GM19463 (cell line): Measurements from ENCODE around the gene UPK2.
"Not testable (repeated sequence)": the region's sequence is repeated elsewhere in the genome, so short reads cannot be mapped to it uniquely, and the experiment has no call there.

Experiments used
- ATAC-seq: cut with Tn5 transposase; IDR thresholded peaks from one replicate; pipeline ENCODE4 v1.9.1; 2021; ENCODE audit warnings: mild to moderate bottlenecking, moderate library complexity; ENCODE audit not compliant: unreplicated experiment

The UPK2 gene

GRCh38 chr11:118938491-118939403 is 17.4 kb upstream of the UPK2 start:
- ATAC-seq: no peak

DNA sequence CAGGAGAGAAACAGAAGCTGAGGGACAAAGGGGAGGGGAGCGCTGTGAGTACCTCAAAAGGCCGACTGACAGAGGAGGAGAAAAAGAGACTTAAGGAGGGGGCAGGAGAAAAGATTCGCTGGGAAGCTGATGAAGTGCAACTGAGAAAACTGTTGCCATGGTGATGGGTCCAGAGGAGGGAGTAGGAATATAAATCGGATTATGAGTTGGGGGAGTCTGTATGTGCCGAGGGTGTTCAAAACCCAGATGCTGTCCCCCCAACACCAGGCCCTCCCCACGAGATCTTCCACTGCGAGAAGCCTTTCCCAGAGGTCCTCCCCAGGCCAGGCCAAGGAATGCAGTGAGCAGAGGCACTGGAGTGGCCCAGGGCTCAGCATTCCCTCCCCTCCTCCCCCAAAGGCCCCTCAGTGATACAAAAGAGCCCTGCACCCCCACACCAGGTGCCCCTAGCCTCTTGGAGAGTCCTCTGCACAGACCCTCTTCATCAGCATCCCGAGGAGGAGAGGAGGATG is 16.6 kb upstream of the UPK2 start:
- ATAC-seq: no peak

GRCh38 chr11:118939953-118940598 is 16.0 kb upstream of the UPK2 start:
- ATAC-seq: no peak

DNA sequence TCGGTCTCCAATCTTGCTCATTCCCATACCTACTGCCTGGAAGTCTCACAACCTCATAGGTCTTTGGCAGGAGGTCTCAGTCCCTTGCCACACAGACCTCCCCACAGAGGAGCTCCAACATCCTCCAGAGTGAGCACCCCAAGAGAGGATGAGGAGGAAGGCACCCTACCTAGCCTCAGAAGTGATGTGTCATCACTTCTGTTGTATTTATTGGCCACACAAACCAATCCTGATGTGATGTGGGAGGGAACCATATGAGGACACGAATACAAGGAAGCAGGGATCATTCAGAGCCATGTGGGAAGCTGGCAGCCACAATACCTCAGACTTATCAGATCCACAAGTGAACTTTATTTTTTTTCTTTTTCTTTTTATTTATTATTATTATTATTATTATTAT is 9.0 kb upstream of the UPK2 start:
- no peak for ATAC-seq

DNA sequence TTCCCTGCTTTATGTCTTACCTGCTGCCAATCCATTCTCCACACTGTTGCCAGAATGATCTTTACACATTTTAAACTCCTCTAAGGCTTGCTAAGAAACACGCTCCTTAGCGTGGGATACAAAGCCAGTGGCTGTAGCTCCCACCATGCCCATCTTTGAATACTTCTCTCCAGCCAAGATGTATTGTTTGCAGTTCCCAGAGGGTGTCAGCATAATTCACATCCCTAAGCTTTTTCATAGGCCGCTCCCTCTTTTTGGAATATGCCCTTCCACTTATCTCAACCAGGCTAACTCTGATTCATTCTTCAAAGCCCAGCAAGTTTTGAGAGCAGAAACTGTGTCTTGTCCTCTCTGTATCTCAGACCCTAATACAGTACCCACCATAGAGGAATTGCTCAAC is 8.1 kb upstream of the UPK2 start:
- no peak for ATAC-seq

DNA sequence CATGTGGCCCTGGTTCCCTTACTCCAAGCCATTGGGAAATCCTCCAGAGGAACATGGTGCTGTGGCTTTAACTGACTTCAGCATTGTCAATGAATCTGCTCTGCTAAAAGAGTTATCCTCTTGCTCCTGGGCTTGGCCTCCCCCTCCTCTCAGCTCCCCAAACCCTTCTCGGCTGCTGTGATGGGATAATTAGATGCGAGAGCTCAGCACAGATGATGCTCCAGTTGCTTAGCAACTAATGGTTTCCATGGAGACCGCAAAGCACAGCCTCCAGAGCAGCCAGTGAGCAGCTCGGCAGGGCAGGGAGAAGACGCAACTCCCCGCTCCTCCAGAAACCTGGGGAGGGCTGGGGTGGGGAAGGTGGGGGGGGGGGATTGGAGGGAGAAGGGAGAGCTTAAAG is 2.8 kb upstream of the UPK2 start:
- ATAC-seq: no peak

DNA sequence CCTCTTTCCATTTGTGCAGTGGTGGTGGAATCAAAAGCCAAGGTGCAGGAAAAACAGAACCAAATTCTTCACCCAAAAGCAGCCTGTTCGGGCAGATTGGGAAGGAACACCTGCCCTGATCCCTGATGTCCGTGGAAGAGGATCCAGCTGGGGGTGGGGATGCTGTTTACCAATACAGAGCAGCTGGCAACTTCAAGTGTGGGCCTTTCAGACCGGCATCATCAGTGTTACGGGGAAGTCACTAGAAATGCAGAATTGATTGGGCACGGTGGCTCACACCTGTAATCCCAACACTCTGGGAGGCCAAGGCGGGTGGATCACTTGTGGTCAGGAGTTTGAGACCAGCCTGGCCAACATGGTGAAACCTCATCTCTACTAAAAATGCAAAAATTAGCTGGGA is 2.1 kb upstream of the UPK2 start:
- not testable (repeated sequence) for ATAC-seq

DNA sequence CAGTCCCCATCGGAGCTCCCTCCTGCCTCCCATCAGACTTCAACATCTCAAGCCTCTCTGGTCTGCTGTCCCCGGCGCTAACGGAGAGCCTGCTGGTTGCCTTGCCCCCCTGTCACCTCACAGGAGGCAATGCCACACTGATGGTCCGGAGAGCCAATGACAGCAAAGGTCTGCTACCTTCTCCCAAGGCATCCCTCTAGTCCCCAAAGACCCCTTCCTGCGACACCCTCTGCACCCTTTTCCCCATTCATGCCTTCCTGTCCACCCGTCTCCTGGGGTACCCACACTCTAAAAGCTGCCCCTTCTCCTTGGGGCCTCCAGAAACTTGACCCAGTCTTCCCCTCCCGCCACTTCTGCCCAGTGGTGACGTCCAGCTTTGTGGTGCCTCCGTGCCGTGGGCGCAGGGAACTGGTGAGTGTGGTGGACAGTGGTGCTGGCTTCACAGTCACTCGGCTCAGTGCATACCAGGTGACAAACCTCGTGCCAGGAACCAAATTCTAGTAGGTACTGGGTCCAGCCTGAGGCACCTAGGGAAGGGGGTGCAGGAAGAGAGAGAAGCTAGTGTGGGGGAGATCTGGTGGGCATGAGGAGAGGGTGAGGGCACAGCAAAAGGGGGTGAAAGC is 860 bp downstream of the UPK2 start:
- ATAC-seq: no peak

- ATAC-seq: no peak
Measured at GRCh38 chr11:118957549-118957948, 1.5 kb downstream of the UPK2 start.

- no peak for ATAC-seq
Measured at GRCh38 chr11:118957968-118958367, 1.9 kb downstream of the UPK2 start.

- no peak for ATAC-seq
Measured at GRCh38 chr11:118958577-118958976, 2.5 kb downstream of the UPK2 start.

GRCh38 chr11:118961189-118961588 is 5.1 kb downstream of the UPK2 start:
- ATAC-seq: no peak

DNA sequence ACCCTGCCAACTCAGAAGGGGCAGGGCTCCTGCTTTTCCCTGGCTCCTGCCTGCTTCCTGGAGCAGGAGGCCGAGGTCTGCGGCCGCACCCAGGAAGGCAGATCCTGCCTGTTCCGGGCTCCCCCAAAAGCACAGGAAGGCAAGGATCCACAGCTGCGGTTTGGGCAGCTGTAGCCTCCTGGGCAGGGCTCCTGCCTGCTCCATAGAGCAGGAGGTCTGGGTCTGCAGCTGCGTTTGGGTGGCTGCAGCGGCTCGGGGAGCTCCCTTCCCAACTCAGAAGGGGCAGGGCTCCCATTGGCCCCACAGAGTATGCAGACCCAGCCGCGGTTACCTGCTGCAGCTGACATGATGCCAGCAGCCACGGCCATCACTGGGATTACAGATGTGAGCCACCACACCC is 5.5 kb downstream of the UPK2 start:
- ATAC-seq: no peak

DNA sequence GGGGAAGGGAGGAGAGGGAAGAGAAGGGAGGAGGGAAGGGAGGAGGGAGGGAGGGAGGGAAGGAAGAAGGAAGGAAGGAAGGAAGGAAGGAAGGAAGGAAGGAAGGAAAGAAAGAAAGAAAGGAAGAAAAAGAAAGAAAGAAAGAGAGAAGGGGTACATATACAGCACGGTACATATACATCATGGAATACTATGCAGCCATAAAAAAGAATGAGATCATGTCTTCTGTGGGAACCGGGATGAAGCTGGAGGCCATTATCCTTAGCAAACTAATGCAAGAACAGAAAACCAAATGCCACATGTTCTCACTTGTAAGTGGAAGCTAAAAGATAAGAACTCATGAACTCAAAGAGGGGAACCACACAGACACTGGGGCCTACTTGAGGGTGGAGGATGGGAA is 13.4 kb downstream of the UPK2 start:
- not testable (repeated sequence) for ATAC-seq

- no peak for ATAC-seq
Measured at GRCh38 chr11:118971646-118972045, 15.5 kb downstream of the UPK2 start, which contains the start of gene FOXR1. TSS of gene FOXR1 (plus strand) at chr11:118971761. CDS start at chr11:118971932, 171 bp downstream.

GRCh38 chr11:118973985-118974384 is 17.9 kb downstream of the UPK2 start:
- no peak for ATAC-seq

DNA sequence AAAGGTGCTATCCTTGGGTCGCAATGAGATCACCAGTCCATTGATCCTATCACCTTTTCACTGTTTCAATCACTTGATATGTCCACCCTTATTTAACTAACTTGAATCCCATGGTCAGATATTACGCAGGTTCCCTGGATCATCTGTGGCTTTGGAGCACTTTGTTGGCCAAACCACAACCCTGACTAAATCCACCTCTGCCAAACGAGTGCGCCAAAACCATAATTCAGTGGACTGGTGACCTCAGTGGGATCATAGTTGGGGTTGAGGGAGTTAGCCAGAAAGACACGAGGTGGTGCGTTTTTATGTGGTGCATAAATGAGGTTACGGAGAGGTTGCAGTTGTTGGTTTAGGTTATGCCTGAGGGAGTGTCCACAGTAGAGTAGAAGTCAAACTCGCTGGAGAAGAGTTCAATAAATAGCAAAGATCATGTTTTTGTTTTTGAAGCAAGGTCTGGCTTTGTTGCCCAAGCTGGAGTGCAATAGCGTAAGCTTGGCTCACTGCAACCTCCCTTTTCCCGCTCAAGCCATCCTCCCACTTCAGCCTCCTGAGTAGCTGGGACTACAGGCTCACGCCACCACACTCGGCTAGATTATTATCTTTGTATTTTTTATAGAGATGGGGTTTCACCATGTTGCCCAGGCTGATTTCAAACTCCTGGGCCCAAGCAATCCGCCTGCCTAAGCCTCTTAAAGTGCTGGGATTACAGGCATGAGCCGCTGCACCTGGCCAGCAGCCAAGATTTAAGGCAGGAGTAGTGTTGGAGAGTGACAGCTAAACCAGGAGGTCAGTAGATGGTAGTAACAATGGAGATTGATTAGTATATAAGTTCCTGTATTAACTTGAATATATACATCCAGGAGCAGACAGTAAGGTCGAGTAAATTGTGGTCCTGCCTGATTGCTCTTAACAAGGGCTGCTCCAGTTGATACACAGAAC is 19.9 kb downstream of the UPK2 start:
- ATAC-seq: no peak

DNA sequence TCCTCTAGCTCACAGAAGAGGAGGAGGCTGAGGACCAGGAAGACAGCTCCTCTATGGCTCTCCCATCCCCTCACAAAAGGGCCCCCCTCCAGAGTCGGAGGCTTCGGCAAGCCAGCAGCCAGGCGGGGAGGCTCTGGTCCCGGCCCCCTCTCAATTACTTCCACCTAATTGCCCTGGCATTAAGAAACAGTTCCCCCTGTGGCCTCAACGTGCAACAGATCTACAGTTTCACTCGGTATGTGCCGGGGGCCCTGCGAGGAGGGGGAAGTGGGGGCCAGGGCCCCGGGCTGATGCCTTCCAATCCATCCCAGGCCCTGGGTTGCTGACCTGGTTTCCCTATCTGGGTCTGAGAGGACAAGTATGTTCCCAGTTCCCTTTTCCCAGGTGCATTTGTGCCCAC is 23.3 kb downstream of the UPK2 start:
- no peak for ATAC-seq

GRCh38 chr11:118980191-118980881 is 24.2 kb downstream of the UPK2 start:
- no peak for ATAC-seq

DNA sequence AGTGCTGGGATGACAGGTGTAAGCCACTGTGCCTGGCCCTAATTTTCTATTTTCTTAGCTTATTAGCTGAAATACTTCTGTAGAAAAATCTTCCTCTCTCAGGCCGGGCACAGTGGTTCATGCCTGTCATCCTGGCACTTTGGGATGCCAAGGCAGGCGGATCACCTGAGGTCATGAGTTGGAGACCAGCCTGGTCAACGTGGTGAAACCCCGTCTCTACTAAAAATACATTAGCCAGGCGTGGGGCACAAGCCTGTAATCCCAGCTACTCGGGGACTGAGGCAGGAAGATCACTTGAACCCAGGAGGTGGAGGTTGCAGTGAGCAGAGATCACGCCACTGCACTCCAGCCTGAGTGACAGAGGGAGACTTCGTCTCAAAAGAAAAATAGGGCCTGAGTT is 28.2 kb downstream of the UPK2 start:
- ATAC-seq: not testable (repeated sequence)
